Measurements from ENCODE around the gene TADA3. TPM values are rescaled to one million over a fixed set of nuclear protein-coding genes. Genes with fewer than 3 reads are reported as not detected.

The TADA3 gene
- total RNA-seq, 4 donors from 2014 or later, result 38.0 to 63.6 (median 55.7) TPM

DNA sequence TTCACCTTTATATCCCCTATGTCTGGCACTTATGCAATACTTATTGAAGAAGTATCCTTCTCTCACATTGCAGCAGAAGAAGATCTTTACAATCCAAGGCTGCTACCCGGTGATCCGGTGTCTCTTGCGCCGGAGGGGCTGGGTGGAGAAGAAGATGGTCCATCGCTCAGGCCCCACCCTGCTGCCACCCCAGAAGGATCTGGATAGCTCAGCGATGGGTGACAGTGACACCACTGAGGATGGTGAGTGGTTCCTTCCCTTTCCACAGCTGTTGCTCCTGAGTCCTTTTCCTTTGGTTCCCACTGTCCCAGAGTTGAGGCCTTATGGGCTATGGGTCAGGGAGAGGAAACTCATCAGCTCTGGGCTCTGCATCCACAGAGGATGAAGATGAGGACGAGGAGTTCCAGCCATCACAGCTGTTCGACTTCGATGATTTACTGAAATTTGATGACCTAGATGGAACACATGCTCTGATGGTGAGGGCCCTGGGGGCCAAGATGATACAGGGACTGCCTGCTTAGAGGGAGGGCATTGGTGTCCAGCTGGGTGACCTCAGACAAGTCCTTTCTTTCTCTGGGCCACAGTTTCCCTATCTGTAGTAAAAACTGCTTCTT is 20.7 kb upstream of the TADA3 start:
- Histone ChIP-seq H3K36me3 (peaks cover 0 to 5% (median 0%) of the 10 kb centered on the region in 3 donors), H3K27me3 (no peaks in the 10 kb centered on the region), H3K4me1 (peaks cover 0 to 21% (median 0%) of the 10 kb centered on the region in 4 donors), H3K27ac (no peak overlapping the region), H3K4me3 (no peak overlapping the region), H3K9me3 (no peaks in the 10 kb centered on the region)
- no peak for DNase-seq
- TF ChIP-seq POLR2A (IDR thresholded peaks at IDR 0.05) (no peak), CTCF (IDR thresholded peaks at IDR 0.05) (no peak)

DNA sequence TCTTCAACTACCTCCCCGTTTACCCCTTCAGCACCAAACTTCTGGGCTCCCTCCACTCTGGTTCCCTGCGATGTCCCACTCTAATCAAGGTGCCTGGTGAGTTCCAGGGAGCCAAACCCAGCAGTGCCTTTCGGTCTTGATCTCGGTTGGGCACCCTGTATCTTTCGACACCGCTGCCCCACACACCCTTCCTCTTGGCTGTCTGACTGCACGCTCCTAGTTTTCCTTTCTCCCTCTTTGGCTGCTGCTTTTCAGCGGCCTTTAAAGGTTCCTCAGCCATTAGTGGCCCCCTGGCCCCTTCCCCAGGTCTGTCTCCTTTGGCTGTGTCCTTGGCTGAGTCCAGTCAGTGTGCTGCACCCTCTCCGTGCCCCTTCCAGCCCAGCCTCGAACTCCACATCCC is 18.6 kb upstream of the TADA3 start:
- Histone ChIP-seq H3K27ac (peak overlapping the region; percentile 94 to 98 (median 94)), H3K9me3 (no peaks in the 10 kb centered on the region), H3K27me3 (no peaks in the 10 kb centered on the region), H3K36me3 (peaks cover 0 to 17% (median 0%) of the 10 kb centered on the region in 3 donors), H3K4me3 (peak overlapping the region; percentile 74 to 92 (median 80)), H3K4me1 (peaks cover 0 to 23% (median 0%) of the 10 kb centered on the region in 4 donors)
- TF ChIP-seq CTCF (IDR thresholded peaks at IDR 0.05), result no peak
- no peak for TF ChIP-seq POLR2A (IDR thresholded peaks at IDR 0.05)
- no peak for DNase-seq

DNA sequence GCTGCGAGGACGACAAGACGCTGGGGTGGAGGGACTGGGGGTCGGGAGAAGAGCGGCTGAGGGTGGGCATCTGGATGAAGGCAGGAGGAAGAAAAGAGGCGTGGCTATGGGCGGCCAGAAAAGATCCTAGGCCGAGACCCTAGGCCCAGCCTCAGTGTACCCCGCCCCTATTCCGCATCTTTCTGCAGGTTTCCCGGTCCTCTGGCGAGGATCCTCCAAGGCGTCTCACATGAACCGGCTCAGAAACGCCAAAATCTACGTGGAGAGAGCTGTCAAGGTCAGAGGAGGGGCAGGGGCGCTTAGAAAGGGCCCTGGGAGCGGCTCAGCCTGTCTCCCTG is 18.1 kb upstream of the TADA3 start:
- Histone ChIP-seq H3K36me3 (peaks cover 0 to 22% (median 0%) of the 10 kb centered on the region in 3 donors), H3K27ac (peak overlapping the region; percentile 94 to 98 (median 94)), H3K4me3 (peak overlapping the region; percentile 74 to 92 (median 80)), H3K9me3 (no peaks in the 10 kb centered on the region), H3K4me1 (peaks cover 0 to 23% (median 0%) of the 10 kb centered on the region in 4 donors), H3K27me3 (no peaks in the 10 kb centered on the region)
- no peak for DNase-seq
- no peak for TF ChIP-seq POLR2A (IDR thresholded peaks at IDR 0.05)
- no peak for TF ChIP-seq CTCF (IDR thresholded peaks at IDR 0.05)

DNA sequence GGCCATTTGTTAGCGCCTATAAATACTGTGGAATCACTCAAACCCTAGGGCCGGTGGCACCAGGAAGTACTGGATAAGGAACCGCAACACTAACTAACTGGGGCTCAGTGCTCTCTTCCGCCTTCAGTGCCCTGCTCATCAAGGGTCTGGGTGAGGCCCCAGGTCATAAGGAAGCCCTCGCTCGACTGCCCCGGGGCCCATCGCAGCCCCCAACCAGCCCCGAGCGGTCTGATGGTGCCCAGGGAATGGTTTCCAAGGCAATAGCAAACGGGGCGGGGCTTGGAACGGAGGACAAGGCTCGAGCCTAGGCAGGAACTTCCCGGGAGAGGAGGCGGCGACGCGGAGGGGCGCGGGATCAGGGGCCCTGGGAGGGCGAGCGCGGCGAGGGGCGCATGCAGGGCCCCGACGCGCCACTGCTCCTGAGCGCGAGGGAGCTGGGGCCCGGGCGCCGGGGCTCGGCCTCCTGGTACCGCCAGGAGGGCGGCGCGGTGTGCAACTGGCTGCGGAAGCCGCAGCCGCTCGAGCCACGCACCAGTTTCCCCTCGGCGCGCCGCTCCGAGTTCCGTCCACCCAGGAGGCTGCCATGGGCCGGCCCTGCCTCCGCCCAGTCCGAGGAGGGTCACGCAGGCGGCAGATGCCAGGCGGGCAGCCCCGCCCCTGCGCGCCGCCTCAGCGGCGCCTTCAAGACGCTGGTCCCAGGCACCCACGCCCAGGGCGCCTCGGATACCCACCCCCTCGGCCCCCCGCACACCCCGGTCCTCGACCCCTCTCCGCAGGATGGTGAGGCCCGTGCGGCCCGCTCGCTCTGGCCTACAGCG is 17.6 kb upstream of the TADA3 start, which contains the start of gene TTLL3:
TTLL3 (plus strand) TSS at position 648 of the 818 bp plus-strand sequence. CDS start 400 bp downstream, outside the sequence.
- peaks cover 0 to 27% (median 0%) of the 10 kb centered on the region in 3 donors for H3K36me3 ChIP-seq
- peak within 1 kb of the TSS; percentile 94 to 98 (median 94) for H3K27ac ChIP-seq
- TF ChIP-seq CTCF (IDR thresholded peaks at IDR 0.05) (peak in 2 of 6 experiments; percentile 13 to 18), POLR2A (IDR thresholded peaks at IDR 0.05) (peak; percentile 51 to 70)
- DNase-seq, result peak; percentile 67 to 88 (median 86)
- no peaks in the 10 kb centered on the region for H3K27me3 ChIP-seq
- peak within 1 kb of the TSS; percentile 74 to 92 (median 80) for H3K4me3 ChIP-seq
- peaks cover 0 to 23% (median 0%) of the 10 kb centered on the region in 4 donors for H3K4me1 ChIP-seq
- no peaks in the 10 kb centered on the region for H3K9me3 ChIP-seq

DNA sequence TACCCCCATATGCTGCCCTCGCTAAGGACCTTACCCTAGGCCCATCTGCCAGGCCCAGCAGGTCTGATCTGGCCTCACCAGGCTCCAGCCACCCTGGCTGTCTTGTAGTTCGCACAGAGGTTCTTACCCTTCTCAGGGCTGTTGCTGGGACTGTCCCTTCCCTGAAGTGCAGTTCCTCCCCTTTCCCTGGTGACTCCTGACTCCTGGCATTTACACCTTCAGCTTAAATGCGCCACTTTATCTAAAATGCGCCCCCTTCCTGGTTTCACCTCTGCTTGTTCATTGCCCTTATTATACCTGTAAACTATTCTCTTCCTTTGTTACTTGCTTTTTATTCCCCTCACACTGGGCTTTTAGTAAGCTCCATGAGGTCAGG is 17.0 kb upstream of the TADA3 start:
- peak overlapping the region; percentile 74 to 92 (median 80) for H3K4me3 ChIP-seq
- DNase-seq, result no peak
- no peaks in the 10 kb centered on the region for H3K27me3 ChIP-seq
- peaks cover 0 to 33% (median 0%) of the 10 kb centered on the region in 3 donors for H3K36me3 ChIP-seq
- peak overlapping the region; percentile 94 to 98 (median 94) for H3K27ac ChIP-seq
- peaks cover 0 to 23% (median 0%) of the 10 kb centered on the region in 4 donors for H3K4me1 ChIP-seq
- TF ChIP-seq CTCF (IDR thresholded peaks at IDR 0.05) (peak in 1 of 6 experiments; percentile 4), POLR2A (IDR thresholded peaks at IDR 0.05) (no peak)
- no peaks in the 10 kb centered on the region for H3K9me3 ChIP-seq

Measured in Peyer's patch (tissue), 4 donors.